HG03520 (cell line): ENCODE measurements around the gene LIN28A.
A peak's percentile ranks its signal among the peaks of the same experiment; 100 is the strongest.
"Not testable (repeated sequence)": the region's sequence is repeated elsewhere in the genome, so short reads cannot be mapped to it uniquely, and the experiment has no call there.

Experiments used
- ATAC-seq: cut with Tn5 transposase; IDR thresholded peaks from one replicate; pipeline ENCODE4 v1.9.1; 2021; ENCODE audit warnings: mild to moderate bottlenecking, moderate library complexity; ENCODE audit not compliant: unreplicated experiment

The LIN28A gene, protein sequence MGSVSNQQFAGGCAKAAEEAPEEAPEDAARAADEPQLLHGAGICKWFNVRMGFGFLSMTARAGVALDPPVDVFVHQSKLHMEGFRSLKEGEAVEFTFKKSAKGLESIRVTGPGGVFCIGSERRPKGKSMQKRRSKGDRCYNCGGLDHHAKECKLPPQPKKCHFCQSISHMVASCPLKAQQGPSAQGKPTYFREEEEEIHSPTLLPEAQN

GRCh38 chr1:26410706-26411623, at the start of gene LIN28A:
Gene LIN28A, plus strand, starts transcription at chr1:26410817. Its CDS starts 75 bp downstream, at chr1:26410892.
- no peak for ATAC-seq

DNA sequence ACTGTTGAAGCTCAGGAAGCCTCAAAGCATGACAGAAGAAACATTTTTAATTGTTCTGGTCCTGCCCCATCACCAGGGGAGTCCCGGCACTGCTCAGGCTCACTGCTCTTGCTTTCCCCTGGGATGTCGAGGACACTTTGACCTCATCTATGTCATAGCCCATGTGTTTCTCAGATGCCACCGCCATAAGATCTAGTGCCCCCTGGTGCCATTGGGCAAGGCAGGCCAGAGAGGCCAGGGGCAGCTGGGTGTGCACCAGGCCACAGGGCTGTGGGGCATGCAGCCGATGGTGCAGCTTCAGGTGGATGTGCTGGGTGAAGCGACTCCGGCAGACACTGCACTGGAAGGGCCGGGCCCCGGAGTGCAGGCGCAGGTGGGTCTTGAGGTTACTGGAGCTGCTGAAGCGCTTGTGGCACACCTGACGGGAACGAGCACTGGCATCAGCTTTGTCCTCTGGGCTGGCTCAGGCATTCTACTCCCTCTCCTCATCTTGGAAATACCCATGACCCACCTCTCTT, 49.0 kb upstream of the LIN28A start:
- no peak for ATAC-seq

DNA sequence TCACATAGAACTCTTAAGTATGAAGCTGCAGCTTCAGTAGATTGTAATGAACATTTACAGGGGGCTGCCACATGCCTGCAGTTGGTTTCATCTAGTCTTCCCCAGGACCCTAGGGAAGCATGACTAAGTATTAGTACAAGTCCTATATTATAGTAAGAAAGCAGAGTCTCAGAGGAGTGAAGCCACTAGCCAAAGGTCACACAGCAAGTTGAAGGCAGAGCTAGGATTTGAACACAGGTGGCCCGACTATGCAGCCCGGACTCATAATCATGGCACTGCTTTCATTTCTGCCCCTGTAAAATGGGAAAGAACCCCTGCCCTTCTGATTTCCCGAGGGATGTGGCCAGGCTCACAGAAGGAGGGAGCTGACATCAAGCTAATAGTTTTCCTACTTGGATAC, 48.3 kb upstream of the LIN28A start:
- no peak for ATAC-seq

DNA sequence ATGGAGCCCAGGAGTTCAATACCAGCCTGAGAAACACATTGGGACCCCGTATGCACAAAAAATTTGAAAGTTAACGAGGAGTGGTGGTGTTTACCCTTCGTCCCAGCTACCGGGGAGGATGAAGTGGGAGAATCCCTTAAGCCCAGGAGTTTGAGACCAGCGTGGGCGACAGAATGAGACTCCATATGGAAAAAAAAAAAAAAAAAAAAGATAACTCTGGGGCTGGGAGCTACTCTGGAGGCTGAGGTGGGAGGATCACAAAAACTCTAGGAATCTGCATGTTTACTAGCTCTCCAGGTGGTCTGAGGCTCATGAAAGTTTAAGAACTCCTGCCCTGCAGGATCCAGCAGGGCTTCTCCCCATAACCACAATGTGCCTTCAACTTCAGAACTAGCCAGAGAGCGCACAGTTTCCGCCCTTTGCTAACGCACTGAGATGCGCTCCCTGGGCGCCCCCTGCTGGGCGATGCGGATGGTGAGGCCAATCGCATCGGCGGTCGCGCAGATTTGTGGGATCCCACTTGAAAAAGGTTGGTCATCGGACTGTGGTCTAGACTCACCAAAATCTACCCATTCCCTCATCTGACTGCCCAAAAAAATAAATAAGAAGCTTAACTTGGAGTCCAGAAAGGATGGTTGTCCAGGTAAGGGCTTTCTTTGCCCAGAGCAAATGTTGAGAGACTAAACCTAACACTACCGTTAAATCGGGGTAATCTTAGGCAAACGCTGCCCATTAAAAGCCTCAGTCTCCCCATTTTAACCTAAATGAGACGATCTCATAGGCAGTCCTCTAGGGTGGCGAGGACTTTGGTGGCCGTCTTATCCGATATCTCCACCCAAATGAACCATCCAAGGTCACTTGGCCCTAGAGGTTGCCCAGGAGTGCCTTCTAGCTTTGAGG, 46.8 kb upstream of the LIN28A start:
- no peak for ATAC-seq

GRCh38 chr1:26364956-26365355, 45.7 kb upstream of the LIN28A start:
- ATAC-seq: no peak

DNA sequence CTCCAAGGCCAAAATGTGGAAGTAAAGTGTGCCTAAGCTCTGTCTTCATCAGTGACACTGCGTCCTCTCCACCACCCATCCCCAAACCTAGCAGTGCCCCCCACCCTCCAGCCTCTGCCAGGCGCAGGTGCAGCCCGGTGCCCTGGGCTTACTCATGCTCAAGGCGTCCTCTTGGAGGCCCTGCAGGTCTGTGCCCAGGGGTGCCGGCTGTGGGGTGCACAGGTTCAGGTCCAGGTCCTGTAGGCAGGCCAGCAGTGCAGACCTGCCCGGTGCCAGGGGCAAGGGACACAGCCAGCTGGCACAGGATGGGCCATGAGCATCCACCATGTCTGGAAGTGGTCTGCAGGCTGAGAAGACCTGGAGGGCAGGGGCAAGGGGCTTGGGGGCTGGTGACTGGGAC, 43.2 kb upstream of the LIN28A start:
- ATAC-seq: no peak

DNA sequence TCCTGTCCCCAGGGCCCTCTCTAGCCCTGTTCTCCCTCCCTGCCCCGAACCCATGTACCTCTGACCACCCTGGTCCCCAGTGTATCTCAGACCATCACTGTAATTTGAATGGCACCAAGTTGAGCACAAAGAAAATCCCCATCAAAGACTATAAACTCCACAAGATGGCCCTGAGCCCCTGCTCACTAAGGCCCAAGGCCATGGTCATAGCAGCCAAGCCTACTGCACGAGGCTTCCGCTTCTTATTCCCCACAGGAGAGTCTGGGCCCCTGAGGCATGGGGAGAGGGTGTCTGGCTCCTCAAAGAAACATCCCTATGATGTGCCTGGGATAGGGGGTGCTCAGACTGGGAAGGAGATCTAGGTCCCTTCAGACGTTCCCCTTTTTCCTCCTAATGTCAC, 42.6 kb upstream of the LIN28A start:
- no peak for ATAC-seq

DNA sequence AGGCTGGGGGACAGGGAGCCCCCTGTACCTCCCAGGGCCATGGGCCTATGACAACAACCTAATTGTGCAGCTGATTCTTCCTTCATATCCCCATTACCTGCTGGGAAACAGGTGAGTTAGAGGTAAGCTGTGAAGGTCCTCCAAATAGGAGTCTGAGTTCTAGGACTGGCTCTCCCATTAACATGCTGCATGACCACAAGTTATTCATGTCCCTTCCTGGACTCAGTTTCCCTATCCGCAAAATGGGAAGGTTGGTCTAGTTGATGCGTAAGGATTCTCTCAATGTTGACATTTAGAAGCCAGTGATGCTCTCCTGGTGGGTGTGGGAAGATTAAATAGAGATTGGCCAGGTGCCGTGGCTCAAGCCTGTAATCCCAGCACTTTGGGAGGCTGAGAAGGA, 42.1 kb upstream of the LIN28A start:
- no peak for ATAC-seq

DNA sequence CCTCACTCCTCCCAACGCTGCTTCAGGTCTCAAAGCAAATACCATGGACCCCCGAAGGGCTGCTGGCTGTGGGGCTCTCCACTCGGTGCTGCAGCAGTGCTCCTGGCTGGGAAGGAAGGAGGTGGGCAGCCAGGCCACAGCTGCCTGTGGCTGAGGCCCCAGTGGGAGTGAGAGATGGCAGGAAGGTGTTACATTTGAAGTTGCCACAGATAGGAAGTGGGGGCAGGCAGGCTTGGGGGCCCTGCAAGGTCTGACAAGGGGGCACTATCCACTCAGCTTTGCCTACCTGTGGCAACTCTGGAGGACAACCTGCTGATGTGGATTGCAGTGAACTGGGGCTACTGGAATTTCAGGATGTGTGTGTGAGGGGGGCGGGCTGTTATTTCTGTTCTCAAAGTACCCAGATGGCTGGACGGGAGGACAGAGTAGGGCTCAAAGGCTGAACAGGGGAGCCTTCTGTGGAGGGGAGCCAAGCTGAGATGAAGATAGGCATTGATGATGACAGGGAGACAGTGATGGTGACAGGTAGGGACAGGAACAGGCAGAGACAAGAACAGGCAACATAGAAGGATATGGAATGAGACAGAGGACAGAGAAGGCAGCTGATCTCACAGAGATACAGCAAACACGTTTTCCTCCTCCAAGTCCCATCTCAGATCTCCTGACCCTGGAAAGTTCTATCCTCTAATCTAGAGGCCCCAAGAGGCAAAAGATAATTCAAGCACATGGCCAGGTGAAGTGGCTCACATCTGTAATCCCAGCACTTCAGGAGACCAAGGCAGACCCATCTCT, 39.8 kb upstream of the LIN28A start:
- no peak for ATAC-seq

DNA sequence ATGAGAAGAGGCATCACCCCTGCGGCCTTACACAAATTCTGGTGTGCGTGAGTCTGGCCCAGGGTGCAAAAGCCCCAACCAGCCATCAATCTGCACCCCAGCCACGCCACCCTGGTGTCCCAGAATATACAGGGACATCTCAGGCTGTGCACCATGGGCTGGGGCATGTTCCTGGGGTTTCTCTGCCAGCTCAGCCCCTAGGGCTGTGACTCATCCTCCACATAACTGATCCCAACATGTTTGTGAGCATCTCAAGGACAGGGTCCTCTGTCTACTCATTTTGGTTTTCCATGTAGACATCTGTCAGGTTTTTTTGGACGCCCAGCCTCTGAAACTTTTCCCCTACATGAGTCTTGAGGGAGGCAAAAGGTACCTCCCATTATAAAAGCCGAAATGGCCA, 38.6 kb upstream of the LIN28A start:
- ATAC-seq: no peak

DNA sequence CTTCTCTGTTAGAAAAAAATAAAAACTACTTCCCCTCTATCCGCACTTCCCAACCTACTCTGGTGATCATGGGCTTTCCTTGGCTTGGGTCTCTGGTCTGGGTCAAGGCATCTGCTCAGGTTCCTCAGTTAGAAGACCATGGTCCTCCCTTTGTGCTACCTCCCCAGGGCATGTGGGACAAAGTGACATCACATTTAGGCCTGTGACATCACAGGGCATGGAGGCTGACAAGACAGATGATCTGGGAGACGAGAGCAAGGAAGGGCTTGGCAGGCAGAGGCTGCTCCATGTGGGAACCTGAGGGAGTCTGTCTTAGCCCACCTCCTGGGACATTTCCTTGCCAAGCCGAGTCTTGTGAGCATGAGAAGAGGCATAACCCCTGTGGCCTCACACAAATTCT, 38.0 kb upstream of the LIN28A start, which contains the start of gene ZNF683:
TSS of gene ZNF683 (minus strand) at position 140 of the 400 bp plus-strand sequence. CDS start 4,179 bp downstream, outside the sequence.
- ATAC-seq: not testable (repeated sequence)

DNA sequence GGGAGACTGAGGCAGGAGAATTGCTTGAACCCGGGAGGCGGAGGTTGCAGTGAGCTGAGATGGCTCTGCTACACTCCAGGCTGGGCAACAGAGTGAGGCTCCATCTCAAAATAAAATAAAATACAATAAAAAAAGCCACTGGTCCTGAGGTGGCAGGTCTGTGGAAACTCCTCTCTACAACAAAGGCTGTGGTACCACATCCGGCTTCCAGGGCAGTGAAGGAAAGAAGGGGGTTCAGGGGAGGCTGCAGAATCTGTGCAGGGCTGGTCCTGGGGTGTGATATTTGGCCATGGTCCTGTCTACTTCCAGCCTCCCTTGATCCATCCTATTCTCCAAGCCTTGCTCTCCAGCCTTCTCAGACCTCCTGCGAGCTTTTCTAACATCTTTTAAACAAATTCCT, 37.3 kb upstream of the LIN28A start:
- ATAC-seq: no peak

GRCh38 chr1:26373789-26374188, 36.8 kb upstream of the LIN28A start:
- no peak for ATAC-seq

DNA sequence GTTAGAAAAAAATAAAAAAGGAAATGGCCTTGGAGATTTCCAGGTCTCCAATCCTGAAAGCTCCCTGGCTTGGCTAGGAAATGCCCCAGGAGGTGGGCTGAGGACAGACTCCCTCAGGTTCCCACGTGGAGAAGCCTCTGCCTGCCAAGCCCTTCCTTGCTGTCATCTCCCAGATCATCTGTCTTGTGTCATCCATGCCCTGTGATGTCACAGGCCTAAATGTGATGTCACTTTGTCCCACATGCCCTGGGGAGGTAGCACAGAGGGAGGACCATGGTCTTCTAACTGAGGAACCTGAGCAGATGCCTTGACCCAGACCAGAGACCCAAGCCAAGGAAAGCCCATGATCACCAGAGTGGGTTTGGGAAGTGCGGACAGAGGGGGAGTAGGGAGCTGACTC, 36.3 kb upstream of the LIN28A start:
- not testable (repeated sequence) for ATAC-seq

DNA sequence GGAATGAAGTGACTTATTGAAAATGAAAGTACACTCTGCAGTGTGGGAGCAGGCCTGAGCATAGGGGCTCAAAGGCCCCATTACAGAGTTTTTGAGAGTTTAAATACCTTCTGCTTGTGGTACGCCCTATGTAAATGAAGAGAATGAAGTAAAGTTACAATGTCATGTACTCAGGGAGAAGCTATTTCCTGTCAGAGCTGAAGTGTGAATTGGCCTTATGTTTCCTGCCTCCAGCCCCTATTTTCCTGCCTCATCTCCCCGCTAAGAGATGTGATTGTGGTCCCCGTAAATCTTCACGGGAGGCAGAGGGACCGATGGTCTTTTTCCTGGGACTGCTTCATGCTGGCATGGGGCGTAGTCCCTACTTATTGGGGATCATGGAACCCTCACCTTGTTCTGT, 35.5 kb upstream of the LIN28A start:
- ATAC-seq: no peak

- no peak for ATAC-seq
These were observed 34.6 kb upstream of the LIN28A start for GRCh38 chr1:26376050-26376449.

- peak; percentile 63 for ATAC-seq
These were observed 32.3 kb upstream of the LIN28A start for GRCh38 chr1:26378088-26378878.

DNA sequence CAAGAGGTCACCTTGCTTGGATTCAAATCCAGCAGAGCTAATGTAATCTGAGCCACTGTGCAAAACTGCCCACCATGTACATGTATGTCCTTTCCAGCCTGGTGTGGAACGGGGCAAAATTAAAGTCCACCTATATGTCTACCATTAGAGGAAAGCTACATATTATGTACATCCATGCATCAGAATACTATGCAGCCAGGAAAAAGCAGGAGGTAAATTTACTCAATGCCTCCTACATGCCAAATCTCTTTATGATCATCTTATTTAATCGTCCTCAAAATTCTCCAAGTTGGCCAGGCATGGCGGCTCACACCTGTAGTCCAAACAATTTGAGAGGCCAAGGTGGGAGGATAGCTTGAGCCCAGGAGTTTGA, 31.8 kb upstream of the LIN28A start:
- ATAC-seq: no peak

GRCh38 chr1:26384076-26384475, 26.5 kb upstream of the LIN28A start:
- ATAC-seq: no peak
